Activated CD8-positive, alpha-beta memory T cell treated with anti-CD3 and anti-CD28 coated beads, Interleukin-2, amount 50 U/mL, for 48 hours (primary cell): ENCODE data around the gene CTNNA3.

Experiments used
- DNase-seq: peaks from one replicate; pipeline ENCODE4 v3.0.0-alpha.2; 2020

The CTNNA3 gene

GRCh38 chr10:66999762-67000545 lies 696.0 kb downstream of the CTNNA3 start:
- no peak for DNase-seq

GRCh38 chr10:66996996-66997395 lies 699.0 kb downstream of the CTNNA3 start:
- DNase-seq, result no peak

DNA sequence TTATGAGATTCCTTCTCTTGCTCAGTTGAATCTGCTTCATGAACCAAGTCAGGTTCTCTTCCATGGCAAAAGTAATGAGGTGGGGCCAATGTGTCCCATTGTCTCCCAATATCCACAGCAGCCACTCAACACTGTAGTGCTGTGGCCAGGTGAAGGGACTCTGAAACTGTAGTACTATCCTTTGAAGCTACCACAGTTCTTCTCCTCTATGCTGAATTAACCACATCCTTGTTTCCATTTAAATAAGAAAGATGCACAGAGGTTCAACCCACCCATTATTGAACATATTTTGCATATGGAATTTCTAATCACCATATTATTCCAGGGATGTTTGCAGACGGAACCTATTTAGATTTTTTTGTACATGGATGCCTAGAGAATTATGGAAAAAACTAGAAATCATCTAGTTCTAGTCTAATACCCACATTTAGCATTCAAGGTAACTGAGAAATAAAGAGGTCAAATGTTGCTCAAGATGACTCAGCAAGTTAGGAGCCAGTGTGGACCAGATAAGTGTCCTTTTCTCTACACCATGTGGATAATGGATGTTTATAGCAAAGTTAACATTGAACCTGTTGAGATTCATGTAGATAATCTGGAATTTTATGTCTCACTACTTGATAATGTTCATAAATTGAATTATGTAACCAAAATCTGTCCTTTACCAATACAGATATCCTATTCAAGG lies 705.7 kb downstream of the CTNNA3 start:
- DNase-seq, result no peak

DNA sequence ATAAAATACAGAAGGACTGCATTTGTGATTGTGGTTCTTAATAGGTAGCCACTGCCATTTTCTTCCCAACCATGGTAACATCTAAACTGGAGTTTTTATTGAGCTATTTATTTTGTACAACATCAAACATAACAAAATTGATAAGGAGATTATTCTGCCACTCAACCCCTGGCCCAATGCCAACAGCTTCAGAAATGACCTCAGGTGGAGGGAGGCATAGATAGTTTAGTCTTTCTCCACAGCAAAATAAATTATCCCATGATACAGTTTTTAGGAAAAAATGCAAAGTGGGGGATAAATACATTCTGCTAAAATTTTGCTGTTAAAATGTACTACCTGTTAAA lies 712.5 kb downstream of the CTNNA3 start:
- no peak for DNase-seq

DNA sequence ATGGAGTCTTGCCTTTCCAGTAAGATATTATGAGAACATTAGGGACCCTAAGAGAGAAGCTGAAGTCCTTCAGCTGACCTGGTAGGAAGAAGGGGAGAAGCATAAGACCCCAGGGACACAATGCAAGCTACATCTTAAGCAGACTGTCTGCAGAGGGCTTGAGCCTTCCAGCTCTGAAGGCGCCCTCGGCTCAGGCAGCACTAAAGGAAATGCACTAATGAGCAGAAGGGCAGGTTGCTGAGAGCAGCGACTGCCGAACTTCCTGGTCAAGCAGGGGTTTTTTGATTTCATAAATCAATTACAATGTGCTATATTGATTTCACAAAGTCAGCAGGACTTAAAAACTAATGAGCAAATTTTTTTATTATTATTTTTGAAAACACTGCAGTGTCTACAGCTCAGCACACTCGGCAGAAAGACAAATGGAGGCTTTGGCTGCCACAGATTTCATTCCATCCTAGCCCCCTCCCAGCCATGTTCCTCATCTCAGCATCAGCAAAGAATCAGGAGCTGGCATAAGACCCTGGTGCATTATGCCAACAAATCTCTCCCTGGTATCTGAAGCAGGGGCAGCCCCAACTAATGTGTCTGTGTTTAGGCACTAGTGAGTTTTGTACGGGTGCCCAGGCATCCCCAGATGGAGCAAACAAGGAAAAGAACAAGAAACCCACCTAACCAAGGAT lies 713.1 kb downstream of the CTNNA3 start:
- DNase-seq, result no peak

GRCh38 chr10:66982053-66982420 lies 714.0 kb downstream of the CTNNA3 start:
- DNase-seq, result no peak

DNA sequence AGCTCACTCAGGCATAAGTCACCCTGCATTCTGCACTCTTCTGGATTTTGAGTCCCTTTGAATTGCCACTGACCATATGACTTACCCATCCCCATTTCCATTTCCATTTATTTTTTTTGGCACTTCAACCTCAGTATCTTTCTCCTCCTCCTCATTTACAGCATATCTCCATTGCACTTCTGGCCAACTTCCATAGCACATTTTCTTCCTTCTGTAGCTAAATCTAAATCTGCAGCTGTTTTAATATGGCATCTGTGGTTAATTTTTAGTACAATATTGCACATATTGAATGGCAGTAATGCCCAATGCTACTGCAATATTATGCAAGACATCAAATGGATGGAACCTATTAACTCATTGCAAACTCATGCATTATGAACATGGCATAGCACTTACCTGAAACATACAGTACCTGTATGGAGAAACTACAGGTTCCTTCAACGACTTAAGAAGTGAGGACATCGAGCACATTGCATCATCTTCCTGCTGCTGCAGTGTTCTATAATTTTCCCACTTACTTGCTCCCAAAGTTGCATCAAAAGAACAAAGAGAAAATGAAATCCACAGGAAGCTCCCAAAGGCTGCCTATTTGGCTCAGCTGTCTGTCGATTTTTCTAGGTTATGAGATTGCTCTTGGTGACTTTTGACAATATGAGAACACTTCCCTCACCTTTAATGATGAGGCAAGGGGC lies 714.5 kb downstream of the CTNNA3 start:
- no peak for DNase-seq

GRCh38 chr10:66980246-66980815 lies 715.7 kb downstream of the CTNNA3 start:
- DNase-seq, result no peak

- no peak for DNase-seq
These were observed 731.0 kb downstream of the CTNNA3 start for GRCh38 chr10:66964946-66965345.

GRCh38 chr10:66958466-66958865 lies 737.5 kb downstream of the CTNNA3 start:
- no peak for DNase-seq

- no peak for DNase-seq
These were observed 744.1 kb downstream of the CTNNA3 start for GRCh38 chr10:66951896-66952295.

- DNase-seq, result no peak
These were observed 752.4 kb downstream of the CTNNA3 start for GRCh38 chr10:66943590-66943989.

- no peak for DNase-seq
These were observed 753.6 kb downstream of the CTNNA3 start for GRCh38 chr10:66942407-66942806.

DNA sequence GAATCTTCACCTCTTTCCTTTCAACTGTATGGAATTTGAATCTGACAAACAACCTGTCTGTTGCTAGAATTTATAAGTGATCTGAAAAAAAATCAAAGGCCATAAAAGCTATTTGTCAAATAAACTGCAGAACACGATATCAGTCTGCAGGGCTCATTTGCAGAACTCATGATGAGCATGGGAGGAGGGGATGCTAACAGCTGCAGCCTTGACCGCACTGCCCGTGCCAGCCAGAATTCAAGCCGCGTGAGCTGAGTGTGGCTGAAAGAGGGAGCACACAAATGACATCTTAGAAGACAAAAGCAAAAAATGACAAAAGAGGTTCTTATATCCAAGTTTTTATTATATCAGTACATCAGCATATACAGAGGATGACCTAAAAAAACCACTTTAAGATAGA lies 754.5 kb downstream of the CTNNA3 start:
- no peak for DNase-seq

- DNase-seq, result no peak
These were observed 755.0 kb downstream of the CTNNA3 start for GRCh38 chr10:66940965-66941364.

DNA sequence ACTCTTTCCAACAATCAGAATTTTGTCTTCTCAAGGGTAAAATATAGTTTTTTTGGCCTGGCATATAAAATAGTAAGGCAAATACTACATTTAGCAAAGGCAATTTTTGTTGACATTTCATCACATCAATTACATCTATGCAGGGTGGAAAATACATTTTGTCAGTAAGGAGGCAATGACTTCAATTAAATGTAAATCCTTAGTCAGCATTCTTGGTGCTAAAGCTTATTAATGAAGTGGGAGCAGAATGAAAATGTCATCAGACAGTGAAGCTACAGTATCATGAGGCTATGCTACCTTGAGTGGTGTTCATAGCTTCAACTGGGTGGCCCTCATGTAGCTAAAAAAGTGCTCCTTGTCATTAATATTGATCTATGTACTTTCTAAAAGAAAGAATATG lies 761.3 kb downstream of the CTNNA3 start:
- no peak for DNase-seq

GRCh38 chr10:66931949-66932343 lies 764.0 kb downstream of the CTNNA3 start:
- DNase-seq, result no peak

DNA sequence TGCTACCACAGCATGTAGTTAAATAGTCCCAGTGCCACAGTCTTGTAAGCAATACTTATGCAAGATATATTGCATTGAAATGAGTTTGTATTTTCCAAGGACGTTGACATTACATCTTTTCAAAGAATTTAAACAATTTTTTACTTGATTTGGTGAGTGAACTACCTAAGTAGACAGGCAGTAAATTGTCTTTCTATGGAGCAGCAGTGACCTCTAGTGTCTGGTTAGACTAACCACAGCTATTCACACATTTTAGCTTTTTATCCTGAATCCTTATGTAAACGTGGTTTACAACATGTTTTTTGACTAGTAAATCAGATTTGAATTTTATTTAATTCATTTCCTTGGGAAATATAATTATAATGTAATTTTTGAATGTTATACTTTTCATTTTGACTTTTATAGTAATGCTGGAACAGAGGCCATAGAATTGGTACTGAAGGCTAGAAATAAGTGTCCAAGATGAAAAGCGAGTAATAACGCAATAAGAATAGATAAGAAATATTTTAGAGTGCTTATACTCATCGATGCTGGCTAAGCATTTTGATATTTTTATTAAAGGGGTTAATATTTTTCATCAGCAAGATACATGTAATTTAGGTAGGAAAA lies 764.6 kb downstream of the CTNNA3 start:
- DNase-seq, result no peak

DNA sequence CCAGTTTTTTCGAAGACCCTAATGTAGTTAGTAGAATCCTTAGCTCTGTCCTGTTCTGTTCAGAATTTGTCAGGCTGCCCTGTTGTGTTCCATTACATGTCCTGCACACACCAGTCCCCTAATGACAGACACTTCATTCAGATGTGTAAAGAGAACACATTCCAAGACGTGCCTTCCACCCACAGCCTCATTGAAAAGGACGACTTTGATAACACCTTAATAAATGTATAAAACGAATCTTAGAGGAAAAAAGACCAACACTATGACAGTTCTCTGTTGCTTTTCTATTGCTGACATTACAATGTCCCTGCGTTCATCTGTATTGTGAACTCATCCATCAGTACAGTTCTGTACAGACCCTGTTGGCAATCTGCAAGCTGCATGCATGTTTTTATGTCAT lies 766.6 kb downstream of the CTNNA3 start:
- DNase-seq, result no peak

GRCh38 chr10:66928776-66929175 lies 767.2 kb downstream of the CTNNA3 start:
- DNase-seq, result no peak

DNA sequence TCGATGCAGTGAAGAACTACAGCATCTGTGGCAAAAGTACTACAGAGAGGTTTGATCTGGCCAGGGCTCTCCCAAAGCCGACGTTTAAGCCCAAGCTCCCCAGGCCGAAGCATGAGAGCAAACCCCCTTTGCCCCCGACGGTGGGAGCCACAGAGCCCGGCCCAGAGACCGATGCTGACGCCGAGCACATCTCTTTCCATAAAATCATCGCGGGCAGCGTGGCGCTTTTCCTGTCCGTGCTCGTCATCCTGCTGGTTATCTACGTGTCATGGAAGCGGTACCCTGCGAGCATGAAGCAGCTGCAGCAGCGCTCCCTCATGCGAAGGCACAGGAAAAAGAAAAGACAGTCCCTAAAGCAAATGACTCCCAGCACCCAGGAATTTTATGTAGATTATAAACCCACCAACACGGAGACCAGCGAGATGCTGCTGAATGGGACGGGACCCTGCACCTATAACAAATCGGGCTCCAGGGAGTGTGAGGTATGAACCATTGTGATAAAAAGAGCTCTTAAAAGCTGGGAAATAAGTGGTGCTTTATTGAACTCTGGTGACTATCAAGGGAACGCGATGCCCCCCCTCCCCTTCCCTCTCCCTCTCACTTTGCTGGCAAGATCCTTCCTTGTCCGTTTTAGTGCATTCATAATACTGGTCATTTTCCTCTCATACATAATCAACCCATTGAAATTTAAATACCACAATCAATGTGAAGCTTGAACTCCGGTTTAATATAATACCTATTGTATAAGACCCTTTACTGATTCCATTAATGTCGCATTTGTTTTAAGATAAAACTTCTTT lies 767.8 kb downstream of the CTNNA3 start:
- no peak for DNase-seq
